ENCODE results near the gene THRB. TPM values are rescaled to one million over a fixed set of nuclear protein-coding genes. Genes with fewer than 3 reads are reported as not detected.

Gene THRB
- total RNA-seq, 1 donor from 2014 or later, result 0.56 TPM

DNA sequence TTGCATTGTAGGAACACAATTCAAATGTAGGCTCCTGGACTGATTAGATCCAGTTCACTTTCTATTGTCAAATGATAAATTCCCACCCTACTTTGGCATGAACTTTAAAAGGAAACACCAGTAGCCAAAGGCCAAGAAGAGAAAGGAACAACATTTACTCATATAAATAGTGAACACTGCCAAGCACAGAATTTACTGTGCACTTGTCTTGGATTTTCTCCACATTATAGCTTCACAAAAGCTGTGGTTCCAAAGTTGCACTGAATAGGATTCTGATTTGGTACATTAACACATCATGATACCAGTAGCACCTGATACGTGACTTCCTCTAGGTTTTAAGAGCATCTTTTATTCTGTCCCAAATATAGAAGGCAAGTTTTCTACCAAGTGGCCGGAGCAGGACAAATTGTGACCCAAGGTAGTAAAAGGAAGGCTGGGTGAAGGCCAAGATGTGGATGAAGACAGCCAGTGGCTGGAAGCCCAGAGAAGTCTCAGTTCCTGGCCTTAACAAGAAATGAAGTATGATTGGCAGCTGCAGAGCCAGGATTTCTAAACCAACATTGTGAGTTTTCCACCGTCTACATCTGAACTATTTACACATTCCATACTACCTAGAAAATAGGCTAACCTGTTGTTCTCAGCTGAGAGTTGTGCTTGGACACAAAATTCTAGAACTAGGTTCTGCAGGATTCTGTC, 206.7 kb downstream of the THRB start:
- H3K36me3 Mint-ChIP-seq (ENCODE audit: unreplicated experiment), result no peaks in the 10 kb centered on the region
- TF ChIP-seq, protein P1, sequence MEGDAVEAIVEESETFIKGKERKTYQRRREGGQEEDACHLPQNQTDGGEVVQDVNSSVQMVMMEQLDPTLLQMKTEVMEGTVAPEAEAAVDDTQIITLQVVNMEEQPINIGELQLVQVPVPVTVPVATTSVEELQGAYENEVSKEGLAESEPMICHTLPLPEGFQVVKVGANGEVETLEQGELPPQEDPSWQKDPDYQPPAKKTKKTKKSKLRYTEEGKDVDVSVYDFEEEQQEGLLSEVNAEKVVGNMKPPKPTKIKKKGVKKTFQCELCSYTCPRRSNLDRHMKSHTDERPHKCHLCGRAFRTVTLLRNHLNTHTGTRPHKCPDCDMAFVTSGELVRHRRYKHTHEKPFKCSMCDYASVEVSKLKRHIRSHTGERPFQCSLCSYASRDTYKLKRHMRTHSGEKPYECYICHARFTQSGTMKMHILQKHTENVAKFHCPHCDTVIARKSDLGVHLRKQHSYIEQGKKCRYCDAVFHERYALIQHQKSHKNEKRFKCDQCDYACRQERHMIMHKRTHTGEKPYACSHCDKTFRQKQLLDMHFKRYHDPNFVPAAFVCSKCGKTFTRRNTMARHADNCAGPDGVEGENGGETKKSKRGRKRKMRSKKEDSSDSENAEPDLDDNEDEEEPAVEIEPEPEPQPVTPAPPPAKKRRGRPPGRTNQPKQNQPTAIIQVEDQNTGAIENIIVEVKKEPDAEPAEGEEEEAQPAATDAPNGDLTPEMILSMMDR (IDR thresholded peaks at IDR 0.05; ENCODE audit: partially characterized antibody, unreplicated experiment), result no peak
- no peaks in the 10 kb centered on the region for H3K27me3 Mint-ChIP-seq (ENCODE audit: unreplicated experiment)
- no peak overlapping the region for H3K27ac Mint-ChIP-seq (ENCODE audit: unreplicated experiment)
- H3K9me3 Mint-ChIP-seq (ENCODE audit: unreplicated experiment), result no peaks in the 10 kb centered on the region
- no peak overlapping the region for H3K4me3 Mint-ChIP-seq (ENCODE audit: unreplicated experiment)
- DNase-seq, result no peak
- H3K4me1 Mint-ChIP-seq (ENCODE audit: low read depth, unreplicated experiment), result no peaks in the 10 kb centered on the region

DNA sequence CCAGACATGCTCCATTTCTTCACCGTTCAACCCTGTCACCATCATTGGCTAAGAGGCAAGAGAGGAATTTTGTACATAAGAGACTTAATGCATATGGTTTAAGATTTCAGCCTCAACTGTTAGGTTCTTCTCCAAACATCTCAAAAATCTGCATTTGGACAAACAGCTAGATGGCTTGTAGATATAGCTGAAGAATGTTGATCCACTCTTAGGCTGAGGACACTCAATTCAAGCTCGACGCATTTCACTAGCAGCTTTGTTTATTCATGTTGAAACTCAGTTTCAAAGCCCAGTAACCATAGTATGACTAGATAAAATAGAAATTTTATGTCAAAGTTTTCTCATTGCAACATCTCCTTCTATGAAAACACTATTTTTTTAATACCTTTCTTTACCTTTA, 208.2 kb downstream of the THRB start:
- Mint-ChIP-seq H3K9me3 (ENCODE audit: unreplicated experiment) (no peaks in the 10 kb centered on the region), H3K36me3 (ENCODE audit: unreplicated experiment) (no peaks in the 10 kb centered on the region), H3K27ac (ENCODE audit: unreplicated experiment) (no peak overlapping the region), H3K27me3 (ENCODE audit: unreplicated experiment) (no peaks in the 10 kb centered on the region), H3K4me3 (ENCODE audit: unreplicated experiment) (no peak overlapping the region), H3K4me1 (ENCODE audit: low read depth, unreplicated experiment) (no peaks in the 10 kb centered on the region)
- TF ChIP-seq, protein P1 (IDR thresholded peaks at IDR 0.05; ENCODE audit: partially characterized antibody, unreplicated experiment), result no peak
- no peak for DNase-seq

DNA sequence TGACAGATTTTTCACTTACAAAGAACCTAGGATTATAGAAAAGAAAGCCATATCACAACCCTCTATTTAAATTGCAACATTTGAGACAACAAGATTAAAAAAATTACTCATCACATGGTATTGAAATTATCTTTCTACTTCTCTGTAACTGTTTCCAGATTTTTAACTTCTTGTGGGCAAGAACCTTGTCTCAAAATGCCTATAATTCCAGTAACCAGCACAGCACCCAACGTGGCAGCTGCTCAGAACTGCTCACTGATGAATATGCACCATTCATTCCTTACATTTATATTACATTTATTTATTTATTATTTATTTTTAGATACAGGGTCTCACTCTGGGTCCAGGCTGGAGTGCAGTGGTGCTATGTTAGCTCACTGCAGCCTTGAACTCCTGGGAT, 216.1 kb downstream of the THRB start:
- Mint-ChIP-seq H3K4me1 (ENCODE audit: low read depth, unreplicated experiment) (no peaks in the 10 kb centered on the region), H3K36me3 (ENCODE audit: unreplicated experiment) (no peaks in the 10 kb centered on the region), H3K9me3 (ENCODE audit: unreplicated experiment) (no peaks in the 10 kb centered on the region), H3K27me3 (ENCODE audit: unreplicated experiment) (no peaks in the 10 kb centered on the region), H3K27ac (ENCODE audit: unreplicated experiment) (no peak overlapping the region), H3K4me3 (ENCODE audit: unreplicated experiment) (no peak overlapping the region)
- DNase-seq, result no peak
- TF ChIP-seq, protein P1 (IDR thresholded peaks at IDR 0.05; ENCODE audit: partially characterized antibody, unreplicated experiment), result no peak

GRCh38 chr3:24273491-24273890, 221.2 kb downstream of the THRB start:
- no peaks in the 10 kb centered on the region for H3K36me3 Mint-ChIP-seq (ENCODE audit: unreplicated experiment)
- H3K27ac Mint-ChIP-seq (ENCODE audit: unreplicated experiment), result no peak overlapping the region
- TF ChIP-seq, protein P1 (IDR thresholded peaks at IDR 0.05; ENCODE audit: partially characterized antibody, unreplicated experiment), result no peak
- H3K9me3 Mint-ChIP-seq (ENCODE audit: unreplicated experiment), result no peaks in the 10 kb centered on the region
- H3K4me1 Mint-ChIP-seq (ENCODE audit: low read depth, unreplicated experiment), result no peaks in the 10 kb centered on the region
- peaks cover 2% of the 10 kb centered on the region for H3K27me3 Mint-ChIP-seq (ENCODE audit: unreplicated experiment)
- no peak for DNase-seq
- H3K4me3 Mint-ChIP-seq (ENCODE audit: unreplicated experiment), result no peak overlapping the region

GRCh38 chr3:24272875-24273274, 221.8 kb downstream of the THRB start:
- DNase-seq, result no peak
- Mint-ChIP-seq H3K9me3 (ENCODE audit: unreplicated experiment) (no peaks in the 10 kb centered on the region), H3K36me3 (ENCODE audit: unreplicated experiment) (no peaks in the 10 kb centered on the region), H3K27ac (ENCODE audit: unreplicated experiment) (no peak overlapping the region), H3K27me3 (ENCODE audit: unreplicated experiment) (peaks cover 2% of the 10 kb centered on the region), H3K4me1 (ENCODE audit: low read depth, unreplicated experiment) (no peaks in the 10 kb centered on the region), H3K4me3 (ENCODE audit: unreplicated experiment) (no peak overlapping the region)
- TF ChIP-seq, protein P1 (IDR thresholded peaks at IDR 0.05; ENCODE audit: partially characterized antibody, unreplicated experiment), result no peak

Measured in glutamatergic neuron (in vitro differentiated cells).